ENCODE data around the gene HDLBP.

The HDLBP gene

GRCh38 chr2:241188361-241189092 lies 126.9 kb downstream of the HDLBP start, which contains the start of gene ANO7:
ANO7 (plus strand) TSS chr2:241188677; CDS start chr2:241190064, 1,387 bp downstream.
- no peak for DNase-seq

- no peak for DNase-seq
Measured at GRCh38 chr2:241187918-241188234, 127.6 kb downstream of the HDLBP start.

DNA sequence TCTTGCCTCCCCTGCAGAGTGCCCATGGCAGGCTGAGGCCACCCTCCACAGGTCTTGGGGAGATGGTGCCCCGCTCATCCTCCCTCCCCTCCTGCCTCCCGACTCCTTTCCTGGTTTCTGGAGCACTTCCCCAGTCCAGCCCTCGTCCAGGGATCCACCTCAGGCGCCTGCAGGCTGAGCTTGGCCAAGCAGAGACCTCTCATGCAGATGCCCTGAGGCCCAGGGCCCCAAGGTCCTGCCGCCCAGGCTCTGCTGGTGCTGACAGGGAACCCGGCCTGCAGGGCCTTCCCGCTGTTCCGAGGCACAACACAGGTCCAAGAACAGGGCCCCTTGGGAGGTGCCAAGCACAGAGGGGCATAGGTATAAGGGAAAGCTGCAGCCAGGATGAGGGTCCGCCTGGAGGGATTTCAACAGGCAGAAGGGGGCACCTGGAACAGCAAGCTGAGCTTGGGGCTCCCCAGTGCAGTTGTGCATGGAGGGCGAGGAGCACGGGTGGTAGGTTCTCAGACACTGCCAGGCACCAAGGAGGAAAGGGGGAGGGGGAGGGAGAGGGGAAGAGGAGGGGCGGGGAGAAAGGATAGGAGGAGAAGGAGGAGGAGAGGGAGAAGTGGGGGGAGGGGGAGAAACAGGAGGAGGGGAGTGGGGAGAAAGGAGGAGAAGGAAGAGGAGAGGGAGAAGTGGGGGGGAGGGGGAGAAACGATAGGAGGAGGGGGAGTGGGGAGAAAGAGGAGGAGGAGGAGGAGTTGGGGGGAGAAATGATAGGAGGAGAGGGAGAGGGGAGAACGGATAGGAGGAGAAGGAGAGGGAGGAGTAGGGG lies 128.2 kb downstream of the HDLBP start:
- DNase-seq: no peak

DNA sequence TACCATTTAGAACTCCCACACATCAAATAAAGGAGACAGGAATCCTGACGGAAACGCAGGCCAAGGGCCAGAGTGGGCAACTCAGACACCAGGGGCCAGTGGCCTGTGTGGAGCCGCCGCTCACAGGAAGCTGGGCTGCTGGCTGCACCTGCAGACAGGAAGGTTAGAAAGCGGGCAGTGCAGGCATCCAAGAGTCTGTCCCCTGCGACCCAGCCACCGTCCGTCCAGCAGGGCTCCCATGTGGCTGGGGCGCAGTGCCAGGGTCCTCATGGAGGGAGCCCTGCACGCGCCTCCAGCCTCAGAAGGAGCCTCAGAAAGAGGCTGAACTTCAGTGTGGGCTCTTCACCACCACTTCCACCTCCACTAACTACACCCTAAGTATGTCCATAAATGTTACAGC lies 129.5 kb downstream of the HDLBP start:
- no peak for DNase-seq

- no peak for DNase-seq
Measured at GRCh38 chr2:241184901-241185300, 130.6 kb downstream of the HDLBP start.

- no peak for DNase-seq
Measured at GRCh38 chr2:241183221-241183620, 132.3 kb downstream of the HDLBP start.

DNA sequence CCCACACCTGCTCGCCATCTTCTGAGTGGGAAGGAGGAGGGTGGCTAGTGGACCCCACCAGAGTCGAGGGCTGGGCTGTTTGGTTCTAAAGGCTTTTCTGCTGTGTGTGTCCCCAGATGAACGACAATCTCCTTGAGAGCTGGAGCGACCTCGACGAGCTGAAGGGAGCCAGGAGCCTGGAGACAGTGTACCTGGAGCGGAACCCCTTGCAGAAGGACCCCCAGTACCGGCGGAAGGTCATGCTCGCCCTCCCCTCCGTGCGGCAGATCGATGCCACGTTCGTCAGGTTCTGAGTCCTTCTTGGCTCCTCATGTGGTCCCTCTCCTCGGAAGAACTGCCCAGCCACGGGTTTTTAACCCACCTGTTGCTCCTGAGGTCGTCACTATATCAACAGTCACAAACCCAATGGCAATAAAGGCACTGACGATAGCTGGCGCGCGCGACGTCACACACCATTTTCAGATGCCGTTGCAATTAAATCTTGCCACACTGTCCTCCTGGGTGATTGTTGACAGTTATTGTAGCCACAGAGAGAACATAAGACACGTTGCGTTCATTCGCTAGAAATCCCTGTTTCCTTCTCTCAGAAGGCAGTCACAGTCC lies 132.8 kb downstream of the HDLBP start:
- no peak for DNase-seq

- no peak for DNase-seq
Measured at GRCh38 chr2:241182126-241182525, 133.3 kb downstream of the HDLBP start.

DNA sequence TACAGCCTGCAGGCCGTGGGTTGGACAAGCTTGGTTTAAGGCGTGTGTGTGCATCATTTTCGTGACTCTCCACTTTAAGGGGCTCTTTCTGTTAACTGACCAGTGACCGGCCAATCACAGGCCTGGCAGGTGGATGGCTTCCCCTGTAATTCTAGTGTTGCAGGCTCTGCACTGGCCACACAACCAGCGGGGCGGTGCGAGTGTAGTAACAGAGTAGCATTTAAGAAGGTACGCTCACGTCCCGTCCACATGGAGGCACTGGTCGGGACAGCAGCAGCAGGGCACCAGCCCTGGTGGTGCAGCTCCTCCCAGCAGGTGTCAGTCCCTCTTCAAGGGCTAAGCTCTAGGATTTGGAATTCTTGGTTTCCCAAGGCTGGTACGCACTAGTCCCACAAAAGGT lies 135.0 kb downstream of the HDLBP start:
- no peak for DNase-seq

DNA sequence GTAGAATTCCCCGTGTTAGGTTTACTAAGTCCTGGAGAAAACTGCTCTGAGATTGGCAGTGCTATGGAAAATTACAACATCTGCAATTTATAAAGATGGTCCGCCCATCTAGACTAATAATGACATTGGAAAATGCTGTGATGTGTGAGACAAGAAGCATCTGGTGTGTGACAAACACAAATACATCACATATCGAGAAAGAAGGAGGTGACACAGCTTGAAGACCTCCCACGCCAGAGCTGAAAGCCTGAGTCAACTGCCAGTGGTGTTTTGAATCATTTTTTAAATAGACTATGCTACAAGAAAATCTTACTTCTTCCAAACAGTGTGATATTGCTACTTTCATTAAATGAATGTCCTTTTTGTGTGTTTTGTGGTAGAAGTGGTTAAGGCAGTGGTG lies 135.6 kb downstream of the HDLBP start:
- no peak for DNase-seq

DNA sequence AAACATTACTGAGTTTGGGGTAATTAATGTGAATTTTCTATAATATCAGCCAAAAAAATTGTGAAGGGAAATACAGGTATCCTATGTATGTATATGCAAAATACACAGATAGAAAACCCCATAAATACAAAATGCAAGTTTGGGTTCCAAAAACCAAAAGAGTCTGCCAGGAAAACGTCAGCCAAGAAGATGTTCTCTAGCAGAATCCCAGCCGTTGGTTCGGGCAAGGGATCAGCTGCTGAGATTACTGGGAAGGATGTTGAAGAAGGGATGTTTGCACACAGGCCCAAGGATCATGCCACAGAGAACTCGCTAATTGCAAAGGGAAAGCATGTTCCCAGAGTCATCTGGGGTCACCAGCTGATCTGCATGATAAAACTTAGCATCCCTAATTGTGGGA lies 136.5 kb downstream of the HDLBP start:
- DNase-seq: no peak

DNA sequence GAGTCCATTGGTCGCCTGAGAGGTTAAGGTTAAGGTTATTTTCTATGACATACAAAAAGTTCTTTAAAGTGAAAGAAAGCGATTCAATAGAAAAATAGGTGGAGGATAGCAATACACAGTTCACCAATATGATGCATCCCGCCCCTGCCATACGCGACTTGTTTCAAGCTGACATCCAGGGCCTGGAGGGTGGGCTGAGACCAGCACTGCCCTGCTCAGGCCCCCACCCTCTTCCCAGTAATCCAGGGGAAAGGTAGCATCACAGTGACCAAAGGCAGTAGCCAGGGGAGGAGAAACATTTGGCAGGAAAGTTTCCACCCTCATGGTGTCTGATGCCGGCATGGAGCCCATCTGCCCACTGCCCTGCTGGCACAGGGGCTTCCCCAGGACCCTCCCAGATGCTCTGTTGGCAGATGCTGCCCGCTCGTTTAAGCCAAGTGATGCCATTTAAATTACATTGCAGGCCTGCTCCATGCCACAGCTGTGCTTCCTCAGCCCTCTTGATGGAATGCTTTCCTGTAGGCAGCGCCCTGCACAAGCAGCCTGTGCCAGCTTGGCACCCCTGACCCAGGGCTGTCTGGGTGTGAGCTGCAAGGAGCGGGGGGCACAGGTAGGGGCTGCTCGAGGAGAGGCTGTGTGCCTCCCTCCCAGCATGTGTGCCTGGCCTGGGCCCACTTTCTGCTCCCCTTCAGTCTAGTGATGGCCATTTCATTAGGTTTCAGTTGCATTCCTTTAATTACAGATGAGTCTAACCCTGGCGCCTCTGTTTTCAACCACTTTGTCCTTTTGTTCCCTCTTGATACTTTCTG lies 137.7 kb downstream of the HDLBP start:
- no peak for DNase-seq

Measured in NCI-H187 (cell line).